ENCODE results near the gene PDHB.

DNA sequence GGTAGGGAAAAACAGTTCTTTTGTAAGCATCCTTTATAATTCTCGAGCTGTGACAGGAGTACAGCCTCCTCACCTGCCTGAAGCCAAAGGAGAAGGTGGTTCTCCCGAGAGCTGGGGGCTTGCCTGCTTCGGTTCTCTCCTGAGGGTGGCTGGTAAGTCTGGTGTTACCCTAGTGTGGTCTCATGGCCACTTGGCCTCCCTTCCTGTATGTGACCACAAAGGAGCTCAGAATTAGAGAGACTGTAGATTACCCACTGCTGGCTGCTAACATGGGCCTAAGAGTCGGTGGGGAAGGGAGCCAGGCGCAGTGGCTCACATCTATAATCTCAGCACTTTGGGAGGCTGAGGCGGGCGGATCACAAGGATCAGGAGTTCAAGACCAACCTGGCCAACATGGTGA lies 12.6 kb downstream of the PDHB start:
- TF ChIP-seq RAD21 (IDR thresholded peaks at IDR 0.05): no peak
- TF ChIP-seq, protein P1, sequence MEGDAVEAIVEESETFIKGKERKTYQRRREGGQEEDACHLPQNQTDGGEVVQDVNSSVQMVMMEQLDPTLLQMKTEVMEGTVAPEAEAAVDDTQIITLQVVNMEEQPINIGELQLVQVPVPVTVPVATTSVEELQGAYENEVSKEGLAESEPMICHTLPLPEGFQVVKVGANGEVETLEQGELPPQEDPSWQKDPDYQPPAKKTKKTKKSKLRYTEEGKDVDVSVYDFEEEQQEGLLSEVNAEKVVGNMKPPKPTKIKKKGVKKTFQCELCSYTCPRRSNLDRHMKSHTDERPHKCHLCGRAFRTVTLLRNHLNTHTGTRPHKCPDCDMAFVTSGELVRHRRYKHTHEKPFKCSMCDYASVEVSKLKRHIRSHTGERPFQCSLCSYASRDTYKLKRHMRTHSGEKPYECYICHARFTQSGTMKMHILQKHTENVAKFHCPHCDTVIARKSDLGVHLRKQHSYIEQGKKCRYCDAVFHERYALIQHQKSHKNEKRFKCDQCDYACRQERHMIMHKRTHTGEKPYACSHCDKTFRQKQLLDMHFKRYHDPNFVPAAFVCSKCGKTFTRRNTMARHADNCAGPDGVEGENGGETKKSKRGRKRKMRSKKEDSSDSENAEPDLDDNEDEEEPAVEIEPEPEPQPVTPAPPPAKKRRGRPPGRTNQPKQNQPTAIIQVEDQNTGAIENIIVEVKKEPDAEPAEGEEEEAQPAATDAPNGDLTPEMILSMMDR (IDR thresholded peaks at IDR 0.05; ENCODE audit: low read depth, low read length, missing input control): no peak
- TF ChIP-seq FOXA1 (IDR thresholded peaks at IDR 0.05): no peak
- TF ChIP-seq SP1 (IDR thresholded peaks at IDR 0.05): no peak
- TF ChIP-seq HNF4G (IDR thresholded peaks at IDR 0.05): no peak
- TF ChIP-seq NR2F2 (IDR thresholded peaks at IDR 0.05): no peak
- TF ChIP-seq JUND (IDR thresholded peaks at IDR 0.05): no peak
- no peak for TF ChIP-seq RXRA (IDR thresholded peaks at IDR 0.05)
- TF ChIP-seq, protein P2, sequence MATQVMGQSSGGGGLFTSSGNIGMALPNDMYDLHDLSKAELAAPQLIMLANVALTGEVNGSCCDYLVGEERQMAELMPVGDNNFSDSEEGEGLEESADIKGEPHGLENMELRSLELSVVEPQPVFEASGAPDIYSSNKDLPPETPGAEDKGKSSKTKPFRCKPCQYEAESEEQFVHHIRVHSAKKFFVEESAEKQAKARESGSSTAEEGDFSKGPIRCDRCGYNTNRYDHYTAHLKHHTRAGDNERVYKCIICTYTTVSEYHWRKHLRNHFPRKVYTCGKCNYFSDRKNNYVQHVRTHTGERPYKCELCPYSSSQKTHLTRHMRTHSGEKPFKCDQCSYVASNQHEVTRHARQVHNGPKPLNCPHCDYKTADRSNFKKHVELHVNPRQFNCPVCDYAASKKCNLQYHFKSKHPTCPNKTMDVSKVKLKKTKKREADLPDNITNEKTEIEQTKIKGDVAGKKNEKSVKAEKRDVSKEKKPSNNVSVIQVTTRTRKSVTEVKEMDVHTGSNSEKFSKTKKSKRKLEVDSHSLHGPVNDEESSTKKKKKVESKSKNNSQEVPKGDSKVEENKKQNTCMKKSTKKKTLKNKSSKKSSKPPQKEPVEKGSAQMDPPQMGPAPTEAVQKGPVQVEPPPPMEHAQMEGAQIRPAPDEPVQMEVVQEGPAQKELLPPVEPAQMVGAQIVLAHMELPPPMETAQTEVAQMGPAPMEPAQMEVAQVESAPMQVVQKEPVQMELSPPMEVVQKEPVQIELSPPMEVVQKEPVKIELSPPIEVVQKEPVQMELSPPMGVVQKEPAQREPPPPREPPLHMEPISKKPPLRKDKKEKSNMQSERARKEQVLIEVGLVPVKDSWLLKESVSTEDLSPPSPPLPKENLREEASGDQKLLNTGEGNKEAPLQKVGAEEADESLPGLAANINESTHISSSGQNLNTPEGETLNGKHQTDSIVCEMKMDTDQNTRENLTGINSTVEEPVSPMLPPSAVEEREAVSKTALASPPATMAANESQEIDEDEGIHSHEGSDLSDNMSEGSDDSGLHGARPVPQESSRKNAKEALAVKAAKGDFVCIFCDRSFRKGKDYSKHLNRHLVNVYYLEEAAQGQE (IDR thresholded peaks at IDR 0.05): no peak
- TF ChIP-seq, protein P3, sequence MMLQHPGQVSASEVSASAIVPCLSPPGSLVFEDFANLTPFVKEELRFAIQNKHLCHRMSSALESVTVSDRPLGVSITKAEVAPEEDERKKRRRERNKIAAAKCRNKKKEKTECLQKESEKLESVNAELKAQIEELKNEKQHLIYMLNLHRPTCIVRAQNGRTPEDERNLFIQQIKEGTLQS (IDR thresholded peaks at IDR 0.05): no peak
- no peak for TF ChIP-seq MAX (IDR thresholded peaks at IDR 0.05)

Measured in liver (tissue), 3 donors.